Measurements from ENCODE around the gene PI16. TPM values are rescaled to one million over a fixed set of nuclear protein-coding genes. Genes with fewer than 3 reads are reported as not detected.
A peak's percentile ranks its signal among the peaks of the same experiment; 100 is the strongest.

Gene PI16
- total RNA-seq, 2 experiments from 2014 or later, result not detected

DNA sequence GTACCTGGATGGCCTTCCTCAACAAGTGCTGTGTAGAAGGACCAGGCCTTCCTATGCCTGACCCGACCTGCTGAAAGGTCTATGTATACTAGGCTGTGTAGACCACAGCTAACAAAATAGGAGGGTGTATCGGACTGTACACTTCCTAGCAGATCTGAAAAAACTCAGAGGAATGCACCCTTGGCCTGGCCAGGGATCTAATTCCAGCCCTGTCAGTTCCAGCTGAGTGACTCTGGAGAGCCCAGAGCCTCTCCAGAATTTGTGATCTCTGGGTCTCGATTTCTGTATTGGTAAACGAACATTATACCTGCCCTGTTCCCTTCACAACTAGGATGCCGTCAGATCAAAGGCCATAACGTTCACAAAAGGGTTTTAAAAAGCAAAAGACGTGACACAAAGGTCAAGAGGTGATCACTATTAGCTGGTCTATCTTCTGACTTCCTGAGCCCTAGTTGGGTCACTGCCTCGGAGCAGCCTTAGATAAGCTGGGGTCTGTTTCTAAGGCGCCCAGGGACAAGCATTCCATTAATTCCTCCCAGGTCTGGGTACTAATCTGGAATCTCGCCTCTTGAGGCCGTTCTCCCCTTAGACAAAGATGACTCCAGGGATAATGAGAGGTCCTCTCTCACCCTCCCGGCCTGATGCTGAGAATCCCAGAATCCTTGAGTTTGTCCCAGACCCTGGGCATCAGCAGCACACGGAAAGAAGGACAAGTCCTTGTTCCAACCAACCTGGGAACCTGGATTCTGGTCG is 17.6 kb downstream of the PI16 start:
- ChIA-PET POLR2A (interaction anchor here (1.0 kb wide), 1 partner anchor 60 kb away, joined by 3 read pairs; no protein-coding TSS in a partner anchor), CTCF (no interaction called here)
- Mint-ChIP-seq H3K36me3 (ENCODE audit: low read depth) (peaks cover 36% of the 10 kb centered on the region), H3K4me1 (ENCODE audit: low read depth) (peaks cover 2% of the 10 kb centered on the region), H3K27ac (peak overlapping the region; percentile 68), H3K4me3 (no peak overlapping the region), H3K27me3 (no peaks in the 10 kb centered on the region), H3K9me3 (no peaks in the 10 kb centered on the region)
- intact Hi-C loops (cut with micrococcal nuclease), result no loop called here
- DNase-seq, result no peak
- TF ChIP-seq, protein P1, sequence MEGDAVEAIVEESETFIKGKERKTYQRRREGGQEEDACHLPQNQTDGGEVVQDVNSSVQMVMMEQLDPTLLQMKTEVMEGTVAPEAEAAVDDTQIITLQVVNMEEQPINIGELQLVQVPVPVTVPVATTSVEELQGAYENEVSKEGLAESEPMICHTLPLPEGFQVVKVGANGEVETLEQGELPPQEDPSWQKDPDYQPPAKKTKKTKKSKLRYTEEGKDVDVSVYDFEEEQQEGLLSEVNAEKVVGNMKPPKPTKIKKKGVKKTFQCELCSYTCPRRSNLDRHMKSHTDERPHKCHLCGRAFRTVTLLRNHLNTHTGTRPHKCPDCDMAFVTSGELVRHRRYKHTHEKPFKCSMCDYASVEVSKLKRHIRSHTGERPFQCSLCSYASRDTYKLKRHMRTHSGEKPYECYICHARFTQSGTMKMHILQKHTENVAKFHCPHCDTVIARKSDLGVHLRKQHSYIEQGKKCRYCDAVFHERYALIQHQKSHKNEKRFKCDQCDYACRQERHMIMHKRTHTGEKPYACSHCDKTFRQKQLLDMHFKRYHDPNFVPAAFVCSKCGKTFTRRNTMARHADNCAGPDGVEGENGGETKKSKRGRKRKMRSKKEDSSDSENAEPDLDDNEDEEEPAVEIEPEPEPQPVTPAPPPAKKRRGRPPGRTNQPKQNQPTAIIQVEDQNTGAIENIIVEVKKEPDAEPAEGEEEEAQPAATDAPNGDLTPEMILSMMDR (IDR thresholded peaks at IDR 0.05), result no peak
- ATAC-seq, result no peak

DNA sequence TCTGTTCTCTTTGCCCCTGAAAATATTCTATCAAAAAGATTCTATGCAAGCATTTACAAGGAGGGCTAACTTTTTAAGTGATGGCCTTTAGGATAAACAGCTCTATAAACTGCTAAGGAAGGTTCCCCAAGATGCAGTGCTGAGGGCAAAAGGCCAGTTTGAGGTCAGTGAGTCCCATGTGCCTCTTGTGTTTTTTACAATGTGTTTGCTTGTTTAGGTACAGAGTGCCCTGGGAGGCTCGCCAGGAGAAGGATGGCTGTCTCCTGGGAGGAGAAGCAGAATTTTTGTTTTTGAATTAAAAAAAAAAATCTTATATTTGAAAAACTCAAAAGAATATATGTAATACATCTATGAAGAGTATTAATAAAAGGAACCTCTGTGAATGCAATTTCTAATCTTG is 18.7 kb downstream of the PI16 start:
- Mint-ChIP-seq H3K4me3 (no peak overlapping the region), H3K27ac (no peak overlapping the region), H3K9me3 (no peaks in the 10 kb centered on the region), H3K36me3 (ENCODE audit: low read depth) (peaks cover 39% of the 10 kb centered on the region), H3K27me3 (no peaks in the 10 kb centered on the region), H3K4me1 (ENCODE audit: low read depth) (no peaks in the 10 kb centered on the region)
- ChIA-PET POLR2A (interaction anchor here (0.7 to 1.0 kb wide), 2 partner anchors 17 to 61 kb away, joined by 3 read pairs; no protein-coding TSS in a partner anchor), CTCF (no interaction called here)
- TF ChIP-seq, protein P1 (IDR thresholded peaks at IDR 0.05), result no peak
- intact Hi-C loops (cut with micrococcal nuclease), result no loop called here
- no peak for ATAC-seq
- no peak for DNase-seq

DNA sequence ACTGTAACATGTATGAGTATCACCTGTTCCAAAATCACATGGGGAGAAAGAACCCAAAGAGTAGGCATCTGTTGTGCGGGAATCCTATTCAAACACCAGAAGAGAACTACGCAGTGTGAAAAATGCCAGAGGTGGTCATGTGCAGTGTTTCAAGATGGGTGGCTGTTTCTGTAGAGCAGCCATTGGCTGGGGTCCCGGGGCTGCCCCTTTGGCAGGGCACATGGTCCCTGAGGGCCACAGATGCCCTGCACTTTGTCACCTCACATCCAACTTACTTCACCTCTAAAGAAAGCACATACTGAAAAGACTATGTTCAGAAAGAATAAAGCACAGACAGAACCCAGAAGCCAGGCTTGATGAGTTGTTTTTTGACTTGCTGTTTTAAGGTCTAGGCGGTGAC is 19.1 kb downstream of the PI16 start:
- H3K36me3 Mint-ChIP-seq (ENCODE audit: low read depth), result peaks cover 36% of the 10 kb centered on the region
- DNase-seq, result no peak
- H3K4me1 Mint-ChIP-seq (ENCODE audit: low read depth), result no peaks in the 10 kb centered on the region
- POLR2A ChIA-PET, result no interaction called here
- H3K9me3 Mint-ChIP-seq, result no peaks in the 10 kb centered on the region
- no peaks in the 10 kb centered on the region for H3K27me3 Mint-ChIP-seq
- ATAC-seq, result no peak
- H3K27ac Mint-ChIP-seq, result no peak overlapping the region
- CTCF ChIA-PET, result no interaction called here
- intact Hi-C loops (cut with micrococcal nuclease), result no loop called here
- H3K4me3 Mint-ChIP-seq, result no peak overlapping the region
- TF ChIP-seq, protein P1 (IDR thresholded peaks at IDR 0.05), result no peak

DNA sequence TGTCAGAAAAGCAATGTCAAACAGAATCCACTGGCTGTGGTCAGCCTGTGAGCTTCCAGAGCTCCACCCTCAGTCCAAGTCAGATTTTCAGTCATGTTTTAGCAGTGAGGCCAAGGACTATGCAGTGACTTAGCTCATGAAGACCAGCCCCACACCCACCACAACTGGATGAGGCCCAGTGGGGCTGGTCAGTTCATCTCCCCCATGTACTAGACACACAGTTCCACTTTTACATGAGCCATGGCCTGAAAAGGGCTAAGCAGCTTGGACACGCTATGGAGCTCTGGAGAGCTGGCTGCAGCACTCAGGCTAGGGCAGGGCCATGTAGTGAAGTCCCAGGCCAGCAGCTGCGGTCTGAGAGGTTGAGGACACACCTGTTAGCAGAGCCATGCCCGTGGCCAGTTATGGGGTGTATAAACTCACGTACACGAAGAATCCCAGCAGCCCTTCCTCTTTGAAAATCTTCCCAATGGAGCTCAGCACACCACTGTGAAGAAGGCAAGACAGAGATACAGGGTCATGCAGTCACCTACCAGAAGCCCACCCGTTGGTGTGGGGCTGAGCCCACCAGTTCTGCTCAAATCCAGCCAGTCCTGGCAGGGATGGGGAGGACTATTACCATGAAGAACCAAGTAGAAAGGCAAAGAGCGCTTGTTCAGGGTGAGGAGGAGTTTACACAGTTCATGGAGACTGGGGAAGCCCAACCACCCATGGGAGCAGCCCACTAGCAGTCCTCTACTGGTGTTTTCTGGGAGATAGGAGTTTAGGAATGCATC is 20.9 kb downstream of the PI16 start:
- Mint-ChIP-seq H3K4me3 (no peak overlapping the region), H3K27ac (no peak overlapping the region), H3K9me3 (no peaks in the 10 kb centered on the region), H3K4me1 (ENCODE audit: low read depth) (peaks cover 10% of the 10 kb centered on the region), H3K27me3 (no peaks in the 10 kb centered on the region), H3K36me3 (ENCODE audit: low read depth) (peaks cover 28% of the 10 kb centered on the region)
- intact Hi-C loops (cut with micrococcal nuclease), result no loop called here
- POLR2A ChIA-PET, result interaction anchor here (0.6 to 2.9 kb wide), 3 partner anchors 8 to 95 kb away, joined by 3 to 15 read pairs (median 3); partner anchors contain the start of gene MTCH1
- DNase-seq (no peak), ATAC-seq (no peak)
- TF ChIP-seq, protein P1 (IDR thresholded peaks at IDR 0.05), result no peak
- CTCF ChIA-PET, result interaction anchor here (1.1 to 1.2 kb wide), 2 partner anchors 38 to 42 kb away, joined by 4 read pairs; no protein-coding TSS in a partner anchor

DNA sequence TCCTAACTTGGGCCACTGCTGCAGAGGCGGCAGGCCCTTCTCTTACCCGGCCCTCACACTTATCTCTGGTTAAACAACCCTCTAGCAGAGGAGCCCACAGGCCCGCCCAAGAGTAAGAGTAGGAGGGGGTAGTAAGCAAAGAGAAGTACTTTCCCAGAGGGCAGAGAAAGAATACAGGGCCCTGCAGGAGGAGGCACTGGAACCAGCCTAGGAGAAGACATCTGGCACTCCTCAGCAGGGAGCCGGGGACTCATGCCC is 21.4 kb downstream of the PI16 start:
- POLR2A ChIA-PET, result interaction anchor here (0.6 to 2.9 kb wide), 4 partner anchors 9 to 95 kb away, joined by 3 to 15 read pairs (median 3); partner anchors contain the start of gene MTCH1
- Mint-ChIP-seq H3K9me3 (no peaks in the 10 kb centered on the region), H3K27me3 (no peaks in the 10 kb centered on the region), H3K27ac (no peak overlapping the region), H3K4me1 (ENCODE audit: low read depth) (peaks cover 14% of the 10 kb centered on the region), H3K36me3 (ENCODE audit: low read depth) (peaks cover 28% of the 10 kb centered on the region), H3K4me3 (no peak overlapping the region)
- TF ChIP-seq, protein P1 (IDR thresholded peaks at IDR 0.05), result no peak
- DNase-seq (no peak), ATAC-seq (no peak)
- intact Hi-C loops (cut with micrococcal nuclease), result no loop called here
- CTCF ChIA-PET, result interaction anchor here (1.1 to 1.2 kb wide), 2 partner anchors 39 to 42 kb away, joined by 4 read pairs; no protein-coding TSS in a partner anchor

Data from activated CD8-positive, alpha-beta T cell treated with anti-CD3 and anti-CD28 coated beads for 36 hours (primary cell).